ENCODE measurements around the gene PANK4. TPM values are rescaled to one million over a fixed set of nuclear protein-coding genes. Genes with fewer than 3 reads are reported as not detected.

The PANK4 gene
- polyA plus RNA-seq, 1 donor (not counting 4 experiments of a cell fraction or from before 2014, with no cell fraction given): 14.5 TPM

DNA sequence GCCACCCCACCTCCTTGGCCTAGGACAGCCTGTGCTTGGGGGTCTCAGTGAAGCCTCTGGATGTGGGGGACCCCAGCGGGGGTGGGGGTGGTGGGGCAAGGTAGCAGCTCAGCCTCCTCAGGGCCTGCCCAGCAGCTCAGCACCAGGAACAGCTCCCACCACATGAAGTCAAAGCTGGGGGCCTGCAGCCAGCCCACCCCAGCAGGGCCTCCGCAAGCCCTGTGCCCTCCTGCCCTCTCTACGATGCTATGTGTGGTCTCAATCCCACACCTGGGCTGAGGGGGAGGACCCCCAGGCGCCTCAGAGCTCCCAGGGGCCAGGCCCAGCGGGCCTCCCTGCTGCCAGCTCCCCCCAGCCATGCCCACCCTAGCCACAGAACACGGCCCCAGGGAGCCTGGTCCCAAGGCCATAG, 18.6 kb downstream of the PANK4 start:
- Histone ChIP-seq H2AFZ (ENCODE audit: control insufficient read depth, low read length) (no peak overlapping the region), H3K27me3 (ENCODE audit: control insufficient read depth, extremely low read depth, insufficient read depth, low read length) (no peaks in the 10 kb centered on the region), H3K4me2 (ENCODE audit: control insufficient read depth, extremely low read depth, insufficient read depth, low read depth, low read length) (no peak overlapping the region), H3K4me3 (ENCODE audit: control insufficient read depth in 2 of 3, extremely low read depth in 1 of 3, insufficient read depth in 2 of 3, low read depth in 1 of 3, low read length in 3 of 3) (no peak overlapping the region), H3K9me1 (ENCODE audit: control insufficient read depth, extremely low read depth, insufficient read depth, low read length) (no peaks in the 10 kb centered on the region), H3K36me3 (ENCODE audit: control insufficient read depth in 2 of 2, extremely low read depth in 1 of 2, insufficient read depth in 2 of 2, low read length in 2 of 2) (peaks cover 13% of the 10 kb centered on the region in 2 experiments), H3K4me1 (ENCODE audit: control insufficient read depth, extremely low read depth, insufficient read depth, low read length) (no peaks in the 10 kb centered on the region), H4K20me1 (ENCODE audit: control insufficient read depth, extremely low read depth, insufficient read depth, low read length) (peaks cover 4% of the 10 kb centered on the region), H3K9ac (ENCODE audit: control insufficient read depth, extremely low read depth, insufficient read depth, low read length) (no peak overlapping the region), H3K27ac (ENCODE audit: control insufficient read depth, insufficient read depth, low read length) (no peak overlapping the region), H3K79me2 (ENCODE audit: control insufficient read depth, insufficient read depth, low read length) (no peaks in the 10 kb centered on the region), H3K9me3 (ENCODE audit: control insufficient read depth, low read depth, low read length) (no peaks in the 10 kb centered on the region)
- FAIRE-seq: no peak
- dilution Hi-C loops (cut with MboI; ENCODE audit: extremely low pct_ligation_motif_present, low sequenced_read_pairs): no loop called here
- no peak for DNase-seq (ENCODE audit: low read depth, low spot score)
- TF ChIP-seq CTCF (optimal IDR thresholded peaks at IDR 0.05 in 1 of 3, IDR thresholded peaks at IDR 0.05 in 1 of 3, conservative IDR thresholded peaks at IDR 0.05 in 1 of 3; ENCODE audit: extremely low read depth in 1 of 3, insufficient read depth in 2 of 3, low read length in 3 of 3): no peak
- TF ChIP-seq EZH2 (IDR thresholded peaks at IDR 0.05; ENCODE audit: low read length): no peak

GRCh38 chr1:2506901-2507565, 19.4 kb downstream of the PANK4 start:
- H3K4me3 ChIP-seq (ENCODE audit: control insufficient read depth in 2 of 3, extremely low read depth in 1 of 3, insufficient read depth in 2 of 3, low read depth in 1 of 3, low read length in 3 of 3): no peak overlapping the region
- no peaks in the 10 kb centered on the region for H3K27me3 ChIP-seq (ENCODE audit: control insufficient read depth, extremely low read depth, insufficient read depth, low read length)
- no peak overlapping the region for H3K4me2 ChIP-seq (ENCODE audit: control insufficient read depth, extremely low read depth, insufficient read depth, low read depth, low read length)
- dilution Hi-C loops (cut with MboI; ENCODE audit: extremely low pct_ligation_motif_present, low sequenced_read_pairs): no loop called here
- no peak for TF ChIP-seq EZH2 (IDR thresholded peaks at IDR 0.05; ENCODE audit: low read length)
- TF ChIP-seq CTCF (optimal IDR thresholded peaks at IDR 0.05 in 1 of 3, IDR thresholded peaks at IDR 0.05 in 1 of 3, conservative IDR thresholded peaks at IDR 0.05 in 1 of 3; ENCODE audit: extremely low read depth in 1 of 3, insufficient read depth in 2 of 3, low read length in 3 of 3): no peak
- DNase-seq (ENCODE audit: low read depth, low spot score) (no peak), FAIRE-seq (no peak)
- no peaks in the 10 kb centered on the region for H3K79me2 ChIP-seq (ENCODE audit: control insufficient read depth, insufficient read depth, low read length)
- H3K27ac ChIP-seq (ENCODE audit: control insufficient read depth, insufficient read depth, low read length): no peak overlapping the region
- H3K9me3 ChIP-seq (ENCODE audit: control insufficient read depth, low read depth, low read length): no peaks in the 10 kb centered on the region
- H2AFZ ChIP-seq (ENCODE audit: control insufficient read depth, low read length): no peak overlapping the region
- peaks cover 9 to 16% of the 10 kb centered on the region in 2 experiments for H3K36me3 ChIP-seq (ENCODE audit: control insufficient read depth in 2 of 2, extremely low read depth in 1 of 2, insufficient read depth in 2 of 2, low read length in 2 of 2)
- no peaks in the 10 kb centered on the region for H3K9me1 ChIP-seq (ENCODE audit: control insufficient read depth, extremely low read depth, insufficient read depth, low read length)
- H4K20me1 ChIP-seq (ENCODE audit: control insufficient read depth, extremely low read depth, insufficient read depth, low read length): peaks cover 4% of the 10 kb centered on the region
- no peaks in the 10 kb centered on the region for H3K4me1 ChIP-seq (ENCODE audit: control insufficient read depth, extremely low read depth, insufficient read depth, low read length)
- no peak overlapping the region for H3K9ac ChIP-seq (ENCODE audit: control insufficient read depth, extremely low read depth, insufficient read depth, low read length)

All from keratinocyte (primary cell).